Adrenal gland (tissue), 12 donors: ENCODE results near the gene WWOX. TPM values are rescaled to one million over a fixed set of nuclear protein-coding genes. Genes with fewer than 3 reads are reported as not detected.

ENCODE experiments used
- DNase-seq, 7 donors: peaks; one replicate each; pipeline ENCODE4 v3.0.0-alpha.2; 2019 to 2020
- H3K27ac ChIP-seq, 5 donors: fragments of 200-600 bp; sonication (generic) in 4 of 5; 1 replicate in 3 of 5; 2 replicates in 2 of 5; pipeline versions ENCODE4 v1.5.1 to v1.8.0; 2016 to 2020; ENCODE audit warnings: mild to moderate bottlenecking in 1 of 5
- H3K27me3 ChIP-seq: fragments of 200-600 bp; 2 replicates; pipeline ENCODE4 v1.8.0; 2021
- H3K36me3 ChIP-seq, 2 donors: fragments of 200-600 bp; replicated peaks in 1 of 2; 1 replicate in 1 of 2; 2 replicates in 1 of 2; pipeline versions ENCODE4 v1.5.1 to v1.8.0; 2018 to 2022
- H3K4me1 ChIP-seq, 2 donors: fragments of 200-600 bp; replicated peaks in 1 of 2; 1 replicate in 1 of 2; 2 replicates in 1 of 2; pipeline versions ENCODE4 v1.5.1 to v1.8.0; 2018 to 2021
- H3K4me3 ChIP-seq, 4 donors: fragments of 200-600 bp; sonication (generic) in 3 of 4; one replicate each; pipeline ENCODE4 v1.5.1; 2016 to 2018
- H3K9me3 ChIP-seq, 3 donors: fragments of 200-600 bp; sonication (generic) in 1 of 3; replicated peaks in 1 of 3; 1 replicate in 2 of 3; 2 replicates in 1 of 3; pipeline versions ENCODE4 v1.5.1 to v1.8.0; 2016 to 2021
- CTCF ChIP-seq, 6 experiments: fragments of 450-650 bp in 4 of 6; fragments of 200-600 bp in 2 of 6; sonication (generic) in 1 of 6; IDR thresholded peaks; 1 replicate in 5 of 6; 2 replicates in 1 of 6; pipeline versions ENCODE4 v1.5.1 to v1.8.0; 2016 to 2021; ENCODE audit warnings: antibody characterized with exemption in 6 of 6, mild to moderate bottlenecking in 2 of 6, moderate library complexity in 1 of 6
- POLR2A ChIP-seq, 2 donors: fragments of 450-650 bp; IDR thresholded peaks; one replicate each; pipeline ENCODE4 v1.6.1; 2017; ENCODE audit warnings: antibody characterized with exemption in 2 of 2, mild to moderate bottlenecking in 2 of 2, moderate library complexity in 1 of 2
- WGBS, 4 donors: extraction: QIAGEN DNeasy Blood & Tissue Kit in 2 of 4; methylation state at CpG; one replicate each; pipeline versions ENCODE4 v1.1.5 to v1.1.7; 2013 to 2017; 5-methylcytosine and 5-hydroxymethylcytosine counted together
- intact Hi-C, 2 donors: fragments of 100-400 bp; cut with DNase I; formaldehyde crosslinking; loops; one replicate each; pipeline versions ENCODE4 v1.14.1 to v1.15.0; 2022 to 2023
- polyA plus RNA-seq, 3 donors: library from polyadenylated mRNA; stranded (reverse); fragments of 200-250 nt in 2 of 3; fragments of 350-450 nt in 1 of 3; fragmentation: Illumina TruSeq in 1 of 3; extraction: RNeasy Lipid Tissue Mini Kit (QIAGEN cat#74804) in 1 of 3; gene quantifications; one replicate each; pipeline ENCODE4 v1.2.3, GENCODE V29; 2013 to 2014
- total RNA-seq, 9 donors: library from RNA; depleted of rRNA in 4 of 9; stranded (reverse); fragments of >200 nt in 4 of 9; fragments of 120-200 nt in 1 of 9; fragmentation: NEBNext Ultra II Directional in 1 of 9; extraction: Animal tissue kit (Norgen Biotek cat#: 25700) in 1 of 9; gene quantifications; one replicate each; pipeline versions ENCODE4 v1.1.0 to v1.2.4, GENCODE V29; 2013 to 2023
- donor health status: healthy with polysubstance abuse.
- donor health status: Bipolar disorder and iron deficiency.
- donor health status: DM: yes; HTN: yes; CAD: no.
- donor health status: DM: no; HTN: no; CAD: no.
- donor health status: DM: no; HTN: no; CAD: no.
- donor health status: DM: yes; HTN: yes; CAD: no.

The WWOX gene
- total and polyA plus RNA-seq, 12 donors = 11.8 to 74.6 (median 20.5) TPM

GRCh38 chr16:79088971-79089370 lies 989.5 kb downstream of the WWOX start:
- Histone ChIP-seq H3K4me3 (no peak overlapping the region), H3K27me3 (no peaks in the 10 kb centered on the region), H3K9me3 (no peaks in the 10 kb centered on the region), H3K4me1 (no peaks in the 10 kb centered on the region), H3K36me3 (no peaks in the 10 kb centered on the region), H3K27ac (no peak overlapping the region)
- TF ChIP-seq POLR2A (IDR thresholded peaks at IDR 0.05) = no peak
- no peak for TF ChIP-seq CTCF (IDR thresholded peaks at IDR 0.05)
- WGBS, 4 donors = 75 to 88% (median 83%) methylated on average over 6 of the region's 6 CpGs
- DNase-seq = no peak
- intact Hi-C loops = no loop called here

DNA sequence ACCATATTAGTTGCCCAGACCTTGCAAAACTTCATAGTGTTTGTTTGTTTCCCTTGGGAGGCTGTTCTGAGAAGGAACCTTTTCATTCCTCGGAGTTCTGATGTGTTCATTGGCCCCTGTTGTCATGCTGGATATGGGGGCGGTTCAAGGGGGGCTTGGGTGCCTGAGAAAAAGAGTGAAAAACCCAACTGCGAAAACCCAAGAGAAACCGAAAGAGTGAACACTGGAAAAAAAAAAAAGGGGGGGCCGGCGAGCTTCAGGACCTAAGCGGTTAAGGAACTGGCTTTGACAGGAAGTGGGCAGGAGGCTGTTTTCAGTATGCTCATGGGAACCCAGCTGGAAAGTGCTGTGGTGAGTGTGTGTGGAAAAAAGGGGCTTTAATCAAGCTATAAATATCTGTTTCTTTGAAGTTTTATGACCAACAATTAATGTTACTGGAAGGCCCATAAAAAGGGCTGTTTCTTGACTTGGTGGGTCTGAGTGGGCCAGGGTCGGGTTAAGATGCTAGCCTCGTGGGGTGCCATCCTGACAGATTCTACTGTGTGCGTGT lies 990.4 kb downstream of the WWOX start:
- intact Hi-C loops = no loop called here
- no peaks in the 10 kb centered on the region for H3K36me3 ChIP-seq
- peak overlapping the region in 1 of 4 donors; percentile 36 for H3K4me3 ChIP-seq
- TF ChIP-seq CTCF (IDR thresholded peaks at IDR 0.05) = no peak
- no peak for TF ChIP-seq POLR2A (IDR thresholded peaks at IDR 0.05)
- H3K27me3 ChIP-seq = no peaks in the 10 kb centered on the region
- WGBS, 4 donors = 61 to 69% (median 65%) methylated on average over 10 of the region's 10 CpGs
- DNase-seq = peak in 3 of 7 donors; percentile 16 to 55 (median 18)
- no peaks in the 10 kb centered on the region for H3K4me1 ChIP-seq
- H3K27ac ChIP-seq = no peak overlapping the region
- H3K9me3 ChIP-seq = no peaks in the 10 kb centered on the region

GRCh38 chr16:79090966-79091365 lies 991.5 kb downstream of the WWOX start:
- TF ChIP-seq CTCF (IDR thresholded peaks at IDR 0.05) (no peak), POLR2A (IDR thresholded peaks at IDR 0.05) (no peak)
- intact Hi-C loops = no loop called here

DNA sequence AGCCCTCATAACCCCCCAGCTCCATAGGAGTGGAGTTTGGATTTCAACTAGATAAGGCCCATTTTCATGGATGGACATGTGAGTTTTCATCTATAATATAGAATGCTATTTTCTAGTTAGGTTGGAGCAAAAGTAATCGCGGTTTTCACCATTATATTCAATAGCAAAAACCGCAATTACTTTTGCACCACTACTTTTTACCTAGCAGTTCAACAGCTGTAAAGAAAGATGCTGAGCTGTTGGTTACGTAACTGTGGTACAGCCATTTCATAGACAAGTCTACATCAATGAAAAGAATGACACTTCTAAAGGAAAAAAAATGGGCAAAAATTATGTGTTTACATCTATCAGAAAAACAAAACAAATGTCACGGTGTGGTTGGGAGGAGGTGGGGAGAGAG lies 993.4 kb downstream of the WWOX start:
- no peaks in the 10 kb centered on the region for H3K4me1 ChIP-seq
- no peak overlapping the region for H3K27ac ChIP-seq
- DNase-seq = no peak
- no peak overlapping the region for H3K4me3 ChIP-seq
- TF ChIP-seq CTCF (IDR thresholded peaks at IDR 0.05) (no peak), POLR2A (IDR thresholded peaks at IDR 0.05) (no peak)
- intact Hi-C loops = no loop called here
- H3K36me3 ChIP-seq = no peaks in the 10 kb centered on the region
- no peaks in the 10 kb centered on the region for H3K9me3 ChIP-seq
- WGBS, 4 donors = 91 to 96% (median 93%) methylated on average over 5 of the region's 5 CpGs
- no peaks in the 10 kb centered on the region for H3K27me3 ChIP-seq

More at GRCh38 chr16:79090966-79091365, 991.5 kb downstream of the WWOX start:
- H3K27ac ChIP-seq = no peak overlapping the region
- H3K4me1 ChIP-seq = no peaks in the 10 kb centered on the region
- DNase-seq = no peak
- no peaks in the 10 kb centered on the region for H3K27me3 ChIP-seq
- 83 to 91% (median 87%) methylated on average over 4 of the region's 4 CpGs for WGBS, 4 donors
- H3K36me3 ChIP-seq = no peaks in the 10 kb centered on the region
- no peak overlapping the region for H3K4me3 ChIP-seq
- no peaks in the 10 kb centered on the region for H3K9me3 ChIP-seq
